ENCODE results near the gene KIRREL1. TPM values are rescaled to one million over a fixed set of nuclear protein-coding genes. Genes with fewer than 3 reads are reported as not detected.

KIRREL1 gene
- total RNA-seq, 4 donors from 2014 or later: 45.2 to 61.6 (median 49.2) TPM

DNA sequence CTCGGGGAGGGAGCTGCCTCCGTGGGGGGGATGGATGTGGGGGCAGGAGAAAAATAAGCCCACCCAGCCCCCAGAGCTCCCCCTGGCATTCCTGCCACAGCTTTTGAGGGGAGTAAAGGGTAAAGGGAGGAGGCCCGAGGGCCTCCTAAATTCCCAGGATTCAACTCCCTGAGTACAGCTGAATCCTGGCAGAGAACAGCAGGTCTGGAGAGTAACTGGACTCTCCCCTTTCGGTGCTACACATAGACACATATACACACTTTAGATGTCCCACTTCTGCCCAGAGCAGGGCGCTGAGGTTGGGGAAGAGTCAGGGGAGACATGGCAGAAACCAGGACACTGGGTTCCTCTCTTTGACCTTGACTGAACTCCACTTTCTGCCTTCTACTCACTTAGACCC lies 3.0 kb downstream of the KIRREL1 start:
- TF ChIP-seq, protein P1, sequence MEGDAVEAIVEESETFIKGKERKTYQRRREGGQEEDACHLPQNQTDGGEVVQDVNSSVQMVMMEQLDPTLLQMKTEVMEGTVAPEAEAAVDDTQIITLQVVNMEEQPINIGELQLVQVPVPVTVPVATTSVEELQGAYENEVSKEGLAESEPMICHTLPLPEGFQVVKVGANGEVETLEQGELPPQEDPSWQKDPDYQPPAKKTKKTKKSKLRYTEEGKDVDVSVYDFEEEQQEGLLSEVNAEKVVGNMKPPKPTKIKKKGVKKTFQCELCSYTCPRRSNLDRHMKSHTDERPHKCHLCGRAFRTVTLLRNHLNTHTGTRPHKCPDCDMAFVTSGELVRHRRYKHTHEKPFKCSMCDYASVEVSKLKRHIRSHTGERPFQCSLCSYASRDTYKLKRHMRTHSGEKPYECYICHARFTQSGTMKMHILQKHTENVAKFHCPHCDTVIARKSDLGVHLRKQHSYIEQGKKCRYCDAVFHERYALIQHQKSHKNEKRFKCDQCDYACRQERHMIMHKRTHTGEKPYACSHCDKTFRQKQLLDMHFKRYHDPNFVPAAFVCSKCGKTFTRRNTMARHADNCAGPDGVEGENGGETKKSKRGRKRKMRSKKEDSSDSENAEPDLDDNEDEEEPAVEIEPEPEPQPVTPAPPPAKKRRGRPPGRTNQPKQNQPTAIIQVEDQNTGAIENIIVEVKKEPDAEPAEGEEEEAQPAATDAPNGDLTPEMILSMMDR (IDR thresholded peaks at IDR 0.05; ENCODE audit: low read depth): no peak

DNA sequence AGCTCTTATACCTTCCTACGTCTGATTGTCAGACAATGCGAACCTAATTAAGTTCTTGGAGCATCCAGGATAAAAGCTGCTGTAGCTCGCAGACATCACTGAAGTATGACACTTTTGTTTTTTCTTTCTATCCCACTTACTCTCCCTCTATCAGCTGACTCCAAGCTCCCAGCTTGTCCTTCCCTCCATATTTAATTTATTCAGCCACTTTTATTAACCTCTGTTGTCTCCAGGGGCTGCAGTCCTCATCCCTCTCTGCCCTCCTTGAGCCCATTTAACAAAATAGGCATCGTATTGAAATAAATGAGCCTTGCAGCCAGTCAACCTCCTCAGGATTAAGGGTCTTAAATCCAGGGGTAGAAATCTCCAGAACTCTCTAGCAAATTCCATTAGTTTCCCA lies 7.1 kb downstream of the KIRREL1 start:
- TF ChIP-seq, protein P1 (IDR thresholded peaks at IDR 0.05; ENCODE audit: low read depth): no peak

DNA sequence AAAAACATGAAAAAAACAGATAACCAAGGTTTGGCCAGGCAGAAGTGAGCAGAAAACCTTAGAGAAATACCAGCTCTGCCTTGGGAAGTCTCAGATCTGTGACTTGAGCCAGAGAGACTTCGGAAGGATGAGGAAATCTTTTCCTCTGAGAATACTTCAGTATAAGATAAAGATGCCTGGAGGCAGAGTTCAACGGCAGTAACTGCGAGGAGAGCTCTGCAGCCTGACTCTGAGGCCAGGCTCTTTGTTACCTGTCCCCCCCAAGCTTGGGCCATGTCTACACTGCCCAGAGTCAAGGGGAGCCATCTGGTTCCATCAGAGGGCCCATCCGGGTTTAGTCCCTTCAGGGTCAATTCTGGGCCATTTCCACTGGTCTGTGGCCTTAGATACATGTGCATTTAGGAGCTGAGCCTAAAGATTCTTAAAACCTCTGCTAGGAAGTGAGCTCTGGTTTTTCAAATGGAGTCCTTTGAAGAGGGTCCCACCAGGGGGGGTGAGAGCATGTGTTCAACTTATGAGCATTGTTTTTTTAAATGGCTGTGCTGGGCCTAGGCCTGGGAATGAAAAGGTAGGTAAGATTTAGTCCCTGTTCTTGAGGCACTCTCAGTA lies 8.7 kb downstream of the KIRREL1 start:
- TF ChIP-seq, protein P1 (IDR thresholded peaks at IDR 0.05; ENCODE audit: low read depth): no peak

DNA sequence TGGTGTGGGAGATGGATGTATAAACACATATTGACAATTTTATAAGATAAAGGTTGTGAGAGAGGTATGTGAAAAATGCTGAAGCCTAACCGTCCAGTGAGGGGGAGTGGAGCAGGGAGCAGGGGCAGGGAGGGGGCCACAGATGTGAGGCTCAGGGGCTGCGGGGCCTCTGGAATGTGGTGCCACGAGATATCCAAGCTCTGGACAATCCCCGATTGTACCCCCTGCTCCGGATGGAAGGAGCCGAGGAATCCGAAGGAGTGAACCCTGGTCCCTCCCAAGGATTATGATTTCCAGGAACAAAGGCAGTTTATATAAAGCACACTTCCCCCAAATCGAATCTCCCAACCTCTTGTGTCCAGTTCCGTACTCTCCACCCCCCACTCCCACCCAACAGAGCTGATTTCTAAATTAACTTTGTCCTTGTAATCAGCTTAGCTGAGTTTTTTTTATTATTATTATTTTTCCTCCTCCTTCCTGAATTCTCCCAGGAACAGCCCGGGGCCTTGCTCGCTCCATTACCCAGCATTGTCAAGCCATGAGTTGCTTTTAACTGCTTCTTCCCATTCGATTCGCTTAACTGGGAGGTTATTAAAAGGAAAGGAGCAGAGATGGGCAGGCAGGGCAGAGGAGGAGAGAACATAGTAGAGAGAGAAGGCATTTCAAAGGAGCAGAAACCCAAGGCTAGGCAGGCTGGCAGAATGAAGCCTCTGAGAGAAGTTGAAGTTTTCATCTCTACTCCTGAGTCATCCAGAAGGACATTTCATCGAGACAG lies 9.4 kb downstream of the KIRREL1 start:
- TF ChIP-seq, protein P1 (IDR thresholded peaks at IDR 0.05; ENCODE audit: low read depth): no peak

DNA sequence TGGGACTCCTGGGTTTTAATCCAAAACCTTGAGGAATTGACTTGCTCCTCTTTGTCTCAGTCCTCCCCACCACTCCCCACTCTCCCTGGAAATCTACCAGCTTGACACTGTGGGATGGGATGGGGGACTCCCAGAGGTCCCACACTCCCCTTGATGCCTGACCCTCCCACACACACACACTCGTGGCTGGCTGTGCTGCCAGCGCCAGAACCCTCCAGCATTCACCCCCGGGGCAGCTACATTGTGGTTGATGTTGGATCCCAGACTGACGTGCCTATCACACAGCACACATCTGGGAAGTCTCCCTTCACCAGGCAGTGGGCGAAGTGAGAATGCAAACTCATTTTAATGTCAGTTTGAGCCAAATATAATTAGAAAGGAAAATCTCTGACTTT lies 10.0 kb downstream of the KIRREL1 start:
- TF ChIP-seq, protein P1 (IDR thresholded peaks at IDR 0.05; ENCODE audit: low read depth): no peak

DNA sequence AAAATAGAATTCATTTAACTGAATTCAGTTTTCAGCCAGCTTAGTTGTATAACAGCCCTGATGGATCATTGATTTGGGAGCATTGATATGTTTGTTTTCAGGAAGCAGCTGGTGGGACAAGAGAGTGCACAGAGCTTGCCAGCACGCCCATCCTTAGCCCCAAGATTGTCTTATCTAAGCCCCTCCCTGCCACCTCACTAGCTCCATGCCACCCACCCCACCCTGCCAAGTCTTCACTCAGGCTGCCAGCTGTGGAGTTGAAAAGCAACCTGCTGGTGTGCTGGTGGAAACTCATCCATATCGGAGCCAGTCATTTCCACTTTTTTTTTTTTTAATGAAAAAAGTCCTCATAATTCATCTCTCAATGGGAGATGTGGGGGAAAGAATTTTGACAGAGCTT lies 11.8 kb downstream of the KIRREL1 start:
- TF ChIP-seq, protein P1 (IDR thresholded peaks at IDR 0.05; ENCODE audit: low read depth): no peak

DNA sequence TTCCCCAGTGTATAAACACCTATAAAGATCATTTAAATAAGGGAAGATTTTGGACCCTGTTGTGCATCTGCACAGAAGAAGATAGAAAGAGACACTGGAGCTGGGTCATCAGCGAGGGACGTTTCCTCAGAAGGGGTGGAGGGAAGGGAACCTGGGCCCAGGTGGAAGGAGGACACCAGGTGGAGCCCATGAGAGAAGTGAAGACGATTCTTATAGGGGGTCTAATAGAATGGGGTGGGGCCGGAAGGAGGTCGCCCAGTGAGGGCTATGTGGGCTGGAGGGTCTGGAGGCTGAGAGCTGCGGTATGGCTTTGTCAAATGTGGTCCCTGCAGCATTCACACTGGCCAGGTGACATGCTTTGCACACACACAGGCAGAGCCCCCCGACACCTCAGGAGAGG lies 13.7 kb downstream of the KIRREL1 start:
- TF ChIP-seq, protein P1 (IDR thresholded peaks at IDR 0.05; ENCODE audit: low read depth): no peak

Measured in subcutaneous adipose tissue (tissue), 4 donors.